Activated B cell treated with CpG ODN at 0.5 μM for 24 hours (primary cell): ENCODE results near the gene ANKRD55. TPM values are rescaled to one million over a fixed set of nuclear protein-coding genes. Genes with fewer than 3 reads are reported as not detected.

Experiments
- ATAC-seq: fragments of 200-7000 bp; cut with Tn5 transposase; one replicate; pipeline ENCODE4 v1.10.0; 2021; ENCODE audit warnings: low read depth, mild to moderate bottlenecking, moderate library complexity
- CTCF ChIA-PET: fragments of 350-600 bp; sonication (Branson Sonifier 250); formaldehyde crosslinking; loops from one replicate; lab custom pipeline; 2021; ENCODE audit warnings: antibody characterized with exemption; lab: Charles Lee
- POLR2A ChIA-PET: fragments of 350-600 bp; sonication (Branson Sonifier 250); formaldehyde crosslinking; loops from one replicate; lab custom pipeline; 2021; ENCODE audit warnings: antibody characterized with exemption; lab: Charles Lee
- DNase-seq: peaks from one replicate; pipeline ENCODE4 v3.0.0; 2022
- H3K27ac Mint-ChIP-seq: one replicate; pipeline ENCODE4 v1.8.0; 2020; ENCODE audit warnings: mixed read lengths
- H3K27me3 Mint-ChIP-seq: one replicate; pipeline ENCODE4 v1.8.0; 2021; ENCODE audit warnings: mixed read lengths
- H3K36me3 Mint-ChIP-seq: one replicate; pipeline ENCODE4 v1.8.0; 2021; ENCODE audit warnings: low read depth, mixed read lengths
- H3K4me1 Mint-ChIP-seq: one replicate; pipeline ENCODE4 v1.8.0; 2021; ENCODE audit warnings: mixed read lengths
- H3K4me3 Mint-ChIP-seq: one replicate; pipeline ENCODE4 v1.8.0; 2020; ENCODE audit warnings: mild to moderate bottlenecking, mixed read lengths
- H3K9me3 Mint-ChIP-seq: one replicate; pipeline ENCODE4 v1.8.0; 2020; ENCODE audit warnings: mixed read lengths
- CTCF ChIP-seq: fragments of 200-600 bp; IDR thresholded peaks from one replicate; pipeline ENCODE4 v1.8.0; 2022; ENCODE audit warnings: antibody characterized with exemption, mild to moderate bottlenecking
- intact Hi-C: fragments of 100-400 bp; cut with micrococcal nuclease; formaldehyde crosslinking; loops from one replicate; pipeline ENCODE4 v1.15.1; 2024
- total RNA-seq: library from RNA; stranded (reverse); gene quantifications from 2 replicates; pipeline ENCODE4 v1.2.3, GENCODE V29; 2022

ANKRD55 gene
- total RNA-seq, 1 donor from 2014 or later: not detected

- H3K4me3 Mint-ChIP-seq: no peak overlapping the region
- ChIA-PET POLR2A (no interaction called here), CTCF (no interaction called here)
- no peak overlapping the region for H3K27ac Mint-ChIP-seq
- no peak for TF ChIP-seq CTCF
- peaks cover under 1% of the 10 kb centered on the region for H3K27me3 Mint-ChIP-seq
- no peaks in the 10 kb centered on the region for H3K36me3 Mint-ChIP-seq
- no peaks in the 10 kb centered on the region for H3K4me1 Mint-ChIP-seq
- intact Hi-C loops: no loop called here
- DNase-seq: no peak
- H3K9me3 Mint-ChIP-seq: no peaks in the 10 kb centered on the region
- no peak for ATAC-seq
Observed at GRCh38 chr5:56112526-56113121, 120.5 kb downstream of the ANKRD55 start.

- ChIA-PET POLR2A (no interaction called here), CTCF (no interaction called here)
- Mint-ChIP-seq H3K4me3 (no peak overlapping the region), H3K4me1 (no peaks in the 10 kb centered on the region), H3K27me3 (peaks cover 3% of the 10 kb centered on the region), H3K27ac (no peak overlapping the region), H3K9me3 (no peaks in the 10 kb centered on the region), H3K36me3 (no peaks in the 10 kb centered on the region)
- no peak for DNase-seq
- intact Hi-C loops: no loop called here
- no peak for ATAC-seq
- no peak for TF ChIP-seq CTCF
Observed at GRCh38 chr5:56111404-56111781, 121.7 kb downstream of the ANKRD55 start.

GRCh38 chr5:56110646-56111403 lies 122.3 kb downstream of the ANKRD55 start:
- Mint-ChIP-seq H3K36me3 (no peaks in the 10 kb centered on the region), H3K4me1 (no peaks in the 10 kb centered on the region), H3K27me3 (peaks cover 3% of the 10 kb centered on the region), H3K4me3 (no peak overlapping the region), H3K9me3 (no peaks in the 10 kb centered on the region), H3K27ac (no peak overlapping the region)
- intact Hi-C loops: no loop called here
- no peak for TF ChIP-seq CTCF
- POLR2A ChIA-PET: interaction anchor here (0.6 kb wide), 1 partner anchor 109 kb away, joined by 3 read pairs; no protein-coding TSS in a partner anchor
- CTCF ChIA-PET: no interaction called here
- no peak for ATAC-seq
- DNase-seq: no peak

- Mint-ChIP-seq H3K4me3 (no peak overlapping the region), H3K27ac (no peak overlapping the region), H3K27me3 (peaks cover 10% of the 10 kb centered on the region), H3K9me3 (no peaks in the 10 kb centered on the region), H3K4me1 (no peaks in the 10 kb centered on the region), H3K36me3 (no peaks in the 10 kb centered on the region)
- intact Hi-C loops: no loop called here
- DNase-seq (no peak), ATAC-seq (no peak)
- no peak for TF ChIP-seq CTCF
- ChIA-PET POLR2A (no interaction called here), CTCF (no interaction called here)
Observed at GRCh38 chr5:56108246-56108645, 124.9 kb downstream of the ANKRD55 start.

- H3K36me3 Mint-ChIP-seq: no peaks in the 10 kb centered on the region
- ChIA-PET CTCF (no interaction called here), POLR2A (no interaction called here)
- no peaks in the 10 kb centered on the region for H3K9me3 Mint-ChIP-seq
- H3K27ac Mint-ChIP-seq: no peak overlapping the region
- H3K27me3 Mint-ChIP-seq: peaks cover 10% of the 10 kb centered on the region
- no peak for TF ChIP-seq CTCF
- ATAC-seq (no peak), DNase-seq (no peak)
- H3K4me1 Mint-ChIP-seq: no peaks in the 10 kb centered on the region
- intact Hi-C loops: no loop called here
- no peak overlapping the region for H3K4me3 Mint-ChIP-seq
Observed at GRCh38 chr5:56106837-56107236, 126.3 kb downstream of the ANKRD55 start.
